Midbrain (tissue), 1 donor: ENCODE results near the gene CA11.
"Not testable (repeated sequence)": the region's sequence is repeated elsewhere in the genome, so short reads cannot be mapped to it uniquely, and the experiment has no call there.

Experiments
- DNase-seq: peaks from one replicate; lab custom pipeline; 2025; lab: John Stamatoyannopoulos, UW

Gene CA11

DNA sequence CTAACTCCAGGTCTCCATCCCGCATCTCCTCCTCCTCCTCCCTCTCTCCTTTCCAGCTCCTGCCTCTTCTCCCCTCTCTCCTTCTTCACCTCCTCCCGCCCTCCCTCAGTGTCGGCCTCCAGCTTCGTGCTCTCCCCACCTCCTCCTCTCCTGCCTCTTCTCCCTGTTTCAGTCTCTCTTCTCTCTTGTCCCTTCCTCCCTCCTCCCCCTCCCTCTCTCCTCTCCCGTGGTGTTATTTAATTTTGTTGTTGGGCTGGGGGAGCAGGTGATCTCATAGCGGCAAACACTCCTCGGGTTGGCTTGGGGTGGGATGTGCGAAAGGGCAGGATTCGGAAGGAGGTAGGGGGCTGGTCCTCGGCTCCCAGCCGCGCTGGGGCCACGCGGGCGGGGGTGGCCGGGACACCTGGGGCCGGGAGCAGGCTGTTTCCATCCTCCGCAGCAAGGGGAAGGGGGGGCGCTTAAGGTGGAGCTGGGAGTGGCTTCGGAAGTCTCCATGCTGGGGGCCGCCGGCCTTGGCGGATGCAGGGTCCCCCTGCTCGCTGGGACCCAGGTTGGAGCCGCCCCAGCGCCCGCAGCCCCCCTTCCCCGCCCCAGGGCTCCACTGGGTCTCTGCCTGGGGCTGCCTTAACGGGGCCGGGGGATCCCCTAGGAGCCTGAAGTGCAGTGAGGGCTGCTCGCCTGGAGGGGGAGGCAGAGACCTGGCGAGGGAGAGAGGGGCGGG, at the start of gene CA11:
TSS of gene CA11 (minus strand) at position 187 of the 721 bp plus-strand sequence. CDS start 555 bp downstream, outside the sequence.
- peak; percentile 81 for DNase-seq

DNA sequence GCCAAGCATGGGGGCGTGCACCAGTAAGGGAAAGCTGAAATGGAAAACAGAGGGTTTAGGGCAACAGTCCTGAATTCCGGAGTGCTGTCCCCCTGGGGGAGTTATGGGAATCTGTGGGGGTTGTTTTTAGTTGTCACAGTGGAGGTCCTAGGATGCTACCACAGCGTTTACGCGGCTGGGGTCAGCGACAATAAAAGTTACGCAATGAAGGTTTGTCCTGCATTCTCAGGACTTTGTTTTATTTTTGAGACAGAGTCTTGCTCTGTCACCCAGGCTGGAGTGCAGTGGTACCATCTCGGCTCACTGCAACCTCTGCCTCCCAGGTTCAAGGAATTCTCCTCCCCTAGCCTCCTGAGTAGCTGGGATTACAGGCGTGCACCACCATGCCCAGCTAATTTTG, 47.6 kb upstream of the CA11 start:
- not testable (repeated sequence) for DNase-seq

DNA sequence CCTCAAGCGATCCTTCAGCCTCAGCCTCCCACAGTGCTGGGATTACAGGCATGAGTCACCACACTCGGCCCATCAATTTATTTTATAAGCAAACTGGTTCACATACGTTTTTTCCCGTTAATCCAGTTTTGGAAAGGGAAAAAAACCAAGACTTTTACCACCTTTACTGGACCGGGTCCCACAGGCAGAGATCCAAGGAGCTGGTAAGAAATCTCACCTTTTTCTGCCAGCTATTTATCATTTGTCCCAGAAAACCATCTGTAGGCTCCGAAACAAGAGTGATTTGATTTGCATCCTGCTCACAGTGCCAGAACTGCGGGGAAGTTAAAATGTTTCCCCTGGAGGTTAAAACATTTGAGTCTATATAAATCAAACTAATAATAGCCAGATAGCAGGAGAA, 43.5 kb upstream of the CA11 start:
- DNase-seq = no peak

DNA sequence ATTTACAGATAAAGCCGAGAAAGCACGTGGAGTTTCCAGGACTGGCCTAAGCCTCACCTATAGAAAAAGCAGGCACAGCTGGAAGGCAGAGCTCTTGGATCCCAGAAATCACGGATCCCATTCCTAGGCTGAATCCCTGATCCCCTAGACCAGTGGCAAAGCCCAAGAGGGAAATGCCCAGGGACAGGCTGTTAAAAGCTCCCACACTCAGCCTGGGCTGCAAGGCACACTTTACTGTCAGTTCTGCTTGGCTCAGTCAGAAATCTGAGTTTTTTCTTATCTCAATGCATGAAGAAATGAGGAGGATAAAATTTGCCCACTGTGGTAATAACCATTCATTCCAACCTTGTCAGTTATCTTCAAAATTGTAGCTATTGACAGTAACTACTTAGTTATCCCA, 41.8 kb upstream of the CA11 start:
- DNase-seq = no peak

DNA sequence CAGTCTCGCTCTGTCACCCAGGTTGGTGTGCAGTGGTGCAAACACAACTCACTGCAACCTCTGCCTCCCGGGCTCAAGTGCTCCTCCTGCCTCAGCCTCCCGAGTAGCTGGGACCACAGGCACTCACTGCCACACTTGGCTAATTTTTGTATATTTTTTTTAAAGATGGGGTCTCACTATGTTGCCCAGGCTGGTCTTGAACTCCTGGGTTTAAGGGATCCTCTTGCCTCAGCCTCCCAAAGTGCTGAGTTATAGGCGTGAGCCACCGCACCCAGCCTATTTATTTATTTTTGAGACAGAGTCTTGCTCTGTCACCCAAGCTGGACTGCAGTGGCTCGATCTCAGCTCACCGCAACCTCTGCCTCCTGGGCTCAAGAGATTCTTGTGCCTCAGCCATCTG, 40.6 kb upstream of the CA11 start:
- not testable (repeated sequence) for DNase-seq

DNA sequence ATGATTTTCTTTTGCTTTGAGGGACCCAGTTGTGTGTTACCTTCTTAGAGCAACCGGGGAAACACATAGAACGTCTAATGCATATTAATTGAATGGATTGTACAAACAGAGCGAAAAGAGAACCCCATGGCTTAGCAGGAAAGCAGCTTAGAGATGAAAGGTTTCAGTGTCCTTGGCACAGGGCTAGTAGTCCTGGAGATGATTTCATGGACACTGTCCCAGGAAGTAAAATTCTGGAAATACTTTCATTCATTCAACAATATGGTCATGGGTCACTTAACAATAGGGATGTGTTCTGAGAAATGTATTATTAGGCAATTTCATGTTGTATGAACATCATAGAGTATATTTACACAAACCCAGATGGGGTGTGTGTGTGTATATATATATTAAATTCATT, 40.1 kb upstream of the CA11 start:
- DNase-seq = peak; percentile 27

DNA sequence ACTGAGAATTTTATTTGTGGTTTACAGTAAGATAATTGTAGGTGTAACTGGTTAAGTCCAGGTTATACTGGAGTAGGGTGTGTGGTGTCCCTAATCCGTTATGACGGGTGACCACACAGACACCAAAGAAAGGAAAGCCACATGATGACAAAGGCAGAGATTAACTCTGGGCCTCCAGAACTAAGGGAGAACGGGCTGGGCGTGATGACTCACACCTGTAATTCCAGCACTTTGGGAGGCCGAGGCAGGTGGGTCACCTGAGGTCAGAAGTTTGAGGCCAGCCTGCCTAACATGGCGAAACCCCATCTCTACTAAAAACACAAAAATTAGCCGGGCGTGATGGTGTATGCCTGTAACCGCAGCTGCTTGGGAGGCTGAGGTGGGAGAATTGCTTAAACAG, 39.6 kb upstream of the CA11 start:
- no peak for DNase-seq

DNA sequence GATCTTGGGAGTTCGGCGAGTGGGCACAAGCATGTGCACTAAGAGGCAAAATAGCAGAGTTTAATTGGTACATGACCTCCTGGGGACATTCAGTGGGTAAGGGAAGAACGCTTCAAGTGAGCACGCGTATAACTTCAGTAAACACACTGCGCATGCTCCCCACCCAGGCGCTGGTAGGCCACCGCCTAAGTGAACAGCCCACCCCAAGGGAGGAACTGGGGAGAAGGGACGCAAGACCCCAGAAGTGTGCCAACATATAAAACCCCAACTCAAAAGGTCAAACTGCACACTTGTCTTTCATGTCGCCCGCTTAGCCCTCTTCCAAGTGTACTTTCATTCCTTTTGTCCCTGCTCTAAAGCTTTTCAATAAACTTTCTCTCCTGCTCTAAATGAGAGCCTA, 37.4 kb upstream of the CA11 start:
- peak; percentile 86 for DNase-seq

DNA sequence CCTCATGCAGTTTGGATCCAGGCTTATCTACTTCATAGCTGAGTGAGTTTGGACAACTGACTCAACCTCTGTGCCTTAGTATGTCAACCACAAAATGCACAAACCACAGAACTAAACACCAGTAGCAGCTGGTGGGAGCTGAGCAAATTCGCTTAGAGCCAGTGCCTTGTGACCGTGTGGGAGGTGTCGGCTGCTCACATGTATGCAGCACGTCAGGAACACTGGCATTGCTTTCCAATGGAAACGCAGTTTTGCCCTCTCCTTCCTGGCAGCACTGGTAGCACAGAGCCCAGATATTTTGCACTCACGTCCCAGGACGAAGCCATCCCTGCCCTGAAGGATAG, 35.1 kb upstream of the CA11 start:
- DNase-seq = no peak

DNA sequence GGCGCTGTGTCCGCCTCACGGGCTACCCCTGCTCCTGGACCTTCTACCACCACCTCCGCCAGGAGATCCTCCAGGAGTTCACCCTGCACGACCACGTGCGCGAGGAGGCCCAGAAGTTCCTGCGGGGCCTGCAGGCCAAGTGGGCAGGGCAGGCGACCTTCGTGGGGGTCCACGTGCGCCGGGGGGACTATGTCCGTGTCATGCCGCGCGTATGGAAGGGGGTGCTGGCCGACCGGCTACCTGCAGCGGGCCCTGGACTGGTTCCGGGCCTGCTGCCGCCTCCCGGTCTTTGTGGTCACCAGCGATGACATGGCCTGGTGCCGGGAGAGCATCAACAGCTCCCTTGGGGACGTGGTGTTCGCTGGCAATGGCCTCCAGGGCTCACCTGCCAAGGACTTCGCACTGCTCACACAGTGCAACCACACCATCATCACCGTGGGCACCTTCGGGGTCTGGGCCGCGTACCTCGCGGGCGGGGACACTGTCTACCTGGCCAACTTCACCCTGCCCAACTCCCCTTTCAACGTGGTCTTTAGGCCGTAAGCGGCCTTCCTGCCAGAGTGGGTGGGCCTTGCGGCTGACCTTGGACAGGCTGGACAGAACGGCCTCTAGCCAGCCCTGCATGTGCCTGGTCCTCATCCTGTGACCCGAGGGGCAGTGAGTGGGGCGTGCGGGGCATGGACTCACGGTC, 34.6 kb upstream of the CA11 start:
- no peak for DNase-seq

DNA sequence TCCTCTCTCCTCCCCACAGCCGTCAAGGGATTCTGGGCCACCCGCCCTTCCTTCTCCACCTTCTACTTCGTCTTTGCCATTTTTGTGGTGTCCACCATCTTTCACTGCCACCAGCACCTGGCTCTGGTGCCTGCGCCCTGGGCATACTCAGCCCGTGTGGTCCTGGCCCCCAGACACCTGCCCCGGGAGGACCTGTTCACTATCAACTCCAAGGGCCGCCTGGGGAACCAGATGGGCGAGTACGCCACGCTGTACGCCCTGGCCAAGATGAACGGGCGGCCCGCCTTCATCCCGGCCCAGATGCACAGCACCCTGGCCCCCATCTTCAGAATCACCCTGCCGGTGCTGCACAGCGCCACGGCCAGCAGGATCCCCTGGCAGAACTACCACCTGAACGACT, 34.0 kb upstream of the CA11 start:
- not testable (repeated sequence) for DNase-seq

DNA sequence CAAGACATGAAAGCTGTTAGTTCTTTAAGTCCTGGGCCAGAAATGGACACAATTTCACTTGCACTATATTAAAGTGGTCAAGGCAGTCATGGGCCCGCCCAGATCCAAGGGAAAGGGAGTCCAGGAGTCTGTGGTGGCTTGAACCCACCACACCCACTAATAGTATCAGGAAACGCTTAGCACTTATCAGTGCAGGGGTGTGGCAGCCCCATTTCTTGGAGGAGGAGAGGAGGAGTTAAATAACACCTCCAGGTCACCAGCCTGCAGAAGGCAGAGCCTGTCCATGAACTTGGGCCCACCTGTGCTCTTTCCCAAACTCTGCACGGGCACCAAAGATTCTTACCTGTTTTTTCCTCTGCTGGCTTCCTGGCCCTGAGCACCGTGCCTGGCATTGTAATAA, 32.2 kb upstream of the CA11 start:
- DNase-seq = no peak

DNA sequence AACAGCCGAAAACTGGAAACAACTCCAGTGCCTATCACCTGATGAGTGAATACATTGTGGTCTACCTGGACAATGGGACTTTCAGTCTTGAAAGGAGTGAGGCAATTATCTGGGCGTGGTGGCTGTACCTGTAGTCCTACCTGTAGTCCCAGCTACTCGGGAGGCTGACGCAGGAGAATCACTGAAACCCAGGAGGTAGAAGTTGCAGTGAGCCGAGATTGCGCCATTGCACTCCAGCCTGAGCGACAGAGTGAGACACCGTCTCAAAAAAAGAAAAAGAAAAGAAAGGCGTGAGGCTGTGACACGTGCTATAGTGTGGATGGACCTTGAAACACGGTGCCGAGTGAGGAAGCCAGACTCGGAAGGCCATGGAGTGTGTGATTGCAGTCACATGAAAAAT, 30.9 kb upstream of the CA11 start:
- DNase-seq = no peak

DNA sequence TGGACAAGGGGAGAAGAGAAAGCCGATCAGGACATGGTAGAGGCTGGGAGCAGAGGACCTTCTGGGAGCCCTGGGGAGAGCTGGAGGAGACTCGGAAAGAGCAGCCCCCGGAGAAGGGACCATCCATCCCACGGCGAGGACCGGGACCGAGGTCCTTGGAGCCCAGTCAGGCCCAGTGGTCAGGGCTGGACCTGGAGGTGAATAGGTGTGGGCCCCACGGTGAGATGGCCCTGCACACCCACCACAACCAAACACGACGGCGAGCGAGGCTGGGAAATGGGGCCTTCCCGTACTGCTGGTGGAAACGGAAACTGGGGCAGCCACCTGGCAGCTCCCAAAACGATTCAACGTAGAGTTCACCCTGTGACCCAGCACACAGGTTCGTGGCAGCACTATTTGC, 30.5 kb upstream of the CA11 start:
- no peak for DNase-seq

DNA sequence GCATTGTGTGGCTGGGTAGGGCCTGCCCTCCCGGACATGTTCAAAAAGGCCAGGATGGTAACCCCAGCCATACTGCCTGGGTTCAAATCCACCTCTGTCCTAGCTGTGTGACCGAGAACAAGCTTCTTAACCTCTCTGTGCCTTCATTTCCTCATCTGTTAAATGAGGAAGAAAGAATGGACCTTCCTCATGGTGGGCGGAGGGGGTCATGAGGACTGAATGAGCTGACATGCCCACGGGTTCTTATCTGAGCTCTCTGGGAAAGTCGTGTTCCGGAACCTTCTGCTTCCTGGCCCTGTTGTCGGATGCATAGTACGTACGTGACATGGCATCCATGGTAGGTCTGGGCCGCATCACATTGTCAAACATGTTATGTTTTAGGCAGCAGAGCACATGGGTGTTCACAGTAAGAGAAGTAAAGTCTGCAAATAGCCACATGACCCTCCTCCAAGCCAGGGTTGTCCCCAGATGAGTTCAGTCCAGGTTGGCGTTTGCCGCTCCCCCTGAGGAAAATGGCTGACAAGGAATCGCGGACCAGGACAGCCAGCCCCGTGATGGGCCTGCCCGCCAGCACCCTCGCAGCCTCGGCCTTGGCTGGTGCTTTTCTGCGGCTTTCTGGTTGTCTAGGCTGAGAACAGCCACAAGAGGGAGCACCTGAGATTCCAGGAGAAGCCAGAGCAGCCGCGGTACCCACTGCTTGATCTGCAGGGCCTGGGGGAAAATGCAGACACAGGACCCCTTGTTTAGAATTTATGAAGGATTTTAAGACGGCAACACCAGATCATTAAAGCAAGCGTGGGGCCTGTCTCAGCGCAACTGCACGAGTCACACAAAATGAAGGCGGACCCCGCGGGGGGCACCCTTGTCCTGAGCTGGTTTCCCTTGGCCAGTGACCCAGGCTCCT, 29.2 kb upstream of the CA11 start:
- peak; percentile 89 for DNase-seq

DNA sequence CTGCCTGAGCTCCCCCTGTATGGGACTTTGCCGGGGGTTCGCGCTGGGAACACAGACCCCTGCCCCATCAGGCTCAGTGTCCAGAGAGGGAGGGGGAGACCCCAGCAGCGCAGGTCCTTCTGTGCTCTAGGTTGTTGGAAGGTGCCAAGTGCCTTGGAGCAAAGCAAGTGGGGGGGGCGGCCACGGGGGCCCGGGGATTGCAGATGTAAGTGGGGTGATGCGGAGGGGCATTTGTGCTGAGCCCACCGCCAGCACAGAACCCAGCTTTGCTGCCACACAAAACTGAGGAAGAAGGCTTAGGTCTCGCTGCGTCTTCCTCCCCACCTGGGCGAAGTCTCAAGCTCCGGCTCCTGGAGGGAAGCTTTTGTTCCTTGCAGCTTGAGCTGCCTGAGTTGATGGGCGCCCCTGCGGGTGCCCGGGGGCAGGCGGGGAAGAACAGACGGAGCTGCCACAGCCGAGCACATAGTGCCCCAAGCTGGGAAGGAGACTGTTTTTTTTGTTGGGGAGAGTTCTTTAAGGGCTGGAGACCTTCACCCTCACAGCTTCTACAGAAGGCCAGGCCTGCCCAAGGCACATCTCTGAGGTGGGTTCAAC, 28.3 kb upstream of the CA11 start:
- DNase-seq = no peak

DNA sequence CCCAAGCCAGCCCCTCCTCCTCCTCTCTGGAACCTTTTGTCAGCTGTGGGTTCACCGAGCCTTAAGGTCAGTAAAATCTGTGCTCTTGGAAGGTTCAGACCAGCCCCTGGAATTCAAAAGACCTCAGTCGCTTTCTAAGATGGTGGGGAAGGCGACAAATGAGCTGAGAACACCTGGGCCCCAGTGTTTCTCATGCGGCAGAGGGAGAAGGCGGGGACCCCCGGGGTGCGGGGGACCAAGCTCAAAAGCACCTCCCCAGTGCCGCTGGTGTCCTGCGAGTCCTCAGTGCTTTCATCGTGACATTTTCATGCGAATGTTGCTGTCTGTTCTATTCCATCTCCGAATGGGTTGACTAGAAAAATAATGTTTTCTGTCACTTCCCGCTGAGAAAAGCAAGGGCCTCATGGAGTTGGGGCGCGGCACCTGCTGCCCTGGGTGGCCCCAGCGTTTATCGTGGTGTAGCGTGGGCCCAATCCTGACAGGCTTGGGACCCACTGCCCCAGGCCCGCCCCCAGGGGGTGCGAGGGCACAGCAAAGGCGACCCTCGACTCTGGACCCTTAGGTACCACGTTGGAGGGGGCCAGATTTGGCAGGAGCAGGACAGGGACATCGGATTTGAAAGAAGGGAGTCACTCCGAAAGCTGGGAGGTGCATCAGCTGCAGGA, 27.6 kb upstream of the CA11 start:
- no peak for DNase-seq

DNA sequence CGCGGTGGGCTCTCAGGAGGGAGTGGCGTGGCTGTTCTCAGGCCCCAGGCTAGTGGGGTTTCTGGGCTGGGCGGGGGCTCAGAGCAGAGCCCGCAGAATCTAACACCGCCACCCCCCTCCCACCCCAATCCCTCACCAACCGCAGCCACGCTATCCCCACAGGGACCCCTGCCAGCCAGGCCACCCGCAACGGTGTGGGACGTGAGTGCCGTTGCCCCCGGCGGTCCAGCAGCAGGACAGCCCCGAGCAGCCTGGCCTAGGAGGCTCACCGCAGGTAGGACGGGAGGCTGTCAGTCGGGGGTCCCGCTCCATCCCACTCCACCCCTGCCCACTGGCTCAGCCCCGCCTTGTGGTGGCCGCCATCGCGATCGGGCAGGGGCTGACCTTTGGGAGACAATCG, 27.0 kb upstream of the CA11 start, which contains the start of gene NTN5:
TSS of gene NTN5 (minus strand) at position 24 of the 400 bp plus-strand sequence. CDS start 2,031 bp downstream, outside the sequence.
- no peak for DNase-seq

DNA sequence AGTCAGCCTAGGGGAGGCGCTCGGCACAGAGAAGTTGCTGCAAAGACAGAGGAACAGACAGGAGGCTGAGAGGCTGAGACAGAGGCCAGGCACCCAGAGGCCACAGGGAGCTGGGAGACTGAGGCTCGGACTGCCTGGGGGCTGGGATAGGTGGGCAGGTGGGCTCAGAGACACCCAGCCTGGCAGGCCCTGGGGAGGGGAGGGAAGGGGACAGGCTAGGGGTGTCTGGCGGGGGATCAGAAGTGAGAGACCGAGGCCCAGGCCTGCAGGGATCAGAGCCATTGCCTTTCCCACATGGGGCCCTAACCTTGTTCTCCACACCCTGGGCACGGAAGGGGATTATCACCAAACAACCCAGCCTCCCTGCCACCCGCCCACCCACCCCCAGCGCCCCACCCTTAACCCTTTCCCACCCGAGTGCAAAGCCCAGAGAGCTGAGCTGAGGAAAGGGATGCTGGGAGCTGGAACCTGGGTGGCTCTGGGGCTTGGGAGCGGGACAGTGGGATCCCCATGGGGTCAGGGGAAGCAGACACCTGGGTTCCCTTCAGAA, 25.5 kb upstream of the CA11 start:
- DNase-seq = no peak

DNA sequence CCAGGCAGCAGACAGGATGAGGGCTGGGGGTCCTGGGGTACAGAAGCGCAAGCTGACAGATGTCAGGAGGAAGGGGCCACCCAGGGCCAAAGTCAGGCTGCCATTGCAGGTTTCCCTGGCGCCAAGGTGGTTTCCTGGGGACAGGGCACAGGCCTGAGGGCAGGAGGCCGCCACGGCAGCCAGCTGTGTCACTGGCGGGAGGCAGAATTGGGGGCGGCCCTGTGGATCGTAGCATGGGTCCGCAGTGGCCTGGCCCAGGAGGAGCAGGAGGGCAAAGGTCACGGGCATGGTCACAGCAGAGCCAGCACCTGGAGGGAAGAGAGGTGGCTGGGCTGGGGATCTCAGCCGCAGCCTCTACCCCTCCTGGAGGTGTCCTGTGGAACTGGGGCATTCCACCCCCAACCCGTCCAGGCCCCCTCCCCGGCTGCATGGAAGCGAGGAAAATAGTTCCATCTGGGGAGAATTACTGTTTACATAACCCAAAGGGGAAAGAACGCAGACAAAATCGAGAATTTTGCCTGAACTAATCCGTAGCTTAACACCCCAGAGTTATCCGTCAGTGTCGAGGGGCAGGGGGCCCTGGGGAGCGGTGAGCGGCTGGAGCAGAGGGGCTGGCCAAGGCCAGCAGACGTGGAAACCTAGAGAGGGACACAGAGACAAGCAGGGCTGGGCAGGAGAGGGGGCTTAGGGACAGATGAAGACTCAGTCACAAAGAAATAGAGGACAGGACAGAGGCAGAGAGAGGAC, 24.9 kb upstream of the CA11 start:
- no peak for DNase-seq
